PC-3 (cell line): ENCODE results near the gene WNT7B.

Experiments
- CTCF ChIP-seq: fragments of 300-600 bp; sonication (generic); conservative IDR thresholded peaks from 2 replicates; pipeline ENCODE4 v1.5.1; 2017; ENCODE audit warnings: antibody characterized with exemption, low read depth, mild to moderate bottlenecking, low read length
- EZH2 ChIP-seq: fragments of 300-600 bp; sonication (generic); IDR thresholded peaks from one replicate; pipeline ENCODE4 v1.6.1; 2017; ENCODE audit warnings: antibody characterized with exemption, mild to moderate bottlenecking, low read length; ENCODE audit not compliant: unreplicated experiment

- TF ChIP-seq CTCF: no peak
- no peak for TF ChIP-seq EZH2
These were observed 93.2 kb downstream of the WNT7B start for GRCh38 chr22:45883811-45884170.
